ENCODE results near the gene TEX29. TPM values are rescaled to one million over a fixed set of nuclear protein-coding genes. Genes with fewer than 3 reads are reported as not detected.

TEX29 gene
- total RNA-seq, 1 donor from 2014 or later = not detected

GRCh38 chr13:111384441-111385182 is 64.2 kb downstream of the TEX29 start:
- intact Hi-C loops (cut with DNase I) = no loop called here
- ATAC-seq (ENCODE audit: poor library complexity) (no peak), DNase-seq (no peak)

- DNase-seq (no peak), ATAC-seq (ENCODE audit: poor library complexity) (no peak)
- intact Hi-C loops (cut with DNase I) = no loop called here
Measured at GRCh38 chr13:111385183-111385857, 64.9 kb downstream of the TEX29 start.

GRCh38 chr13:111387026-111387871 is 66.8 kb downstream of the TEX29 start:
- DNase-seq (no peak), ATAC-seq (ENCODE audit: poor library complexity) (no peak)
- intact Hi-C loops (cut with DNase I) = no loop called here

GRCh38 chr13:111387945-111388600 is 67.6 kb downstream of the TEX29 start:
- intact Hi-C loops (cut with DNase I) = no loop called here
- DNase-seq = no peak
- no peak for ATAC-seq (ENCODE audit: poor library complexity)

GRCh38 chr13:111388851-111389500 is 68.5 kb downstream of the TEX29 start:
- DNase-seq (no peak), ATAC-seq (ENCODE audit: poor library complexity) (no peak)
- intact Hi-C loops (cut with DNase I) = no loop called here

- ATAC-seq (ENCODE audit: poor library complexity) (no peak), DNase-seq (no peak)
- intact Hi-C loops (cut with DNase I) = no loop called here
Measured at GRCh38 chr13:111389621-111390521, 69.4 kb downstream of the TEX29 start.

GRCh38 chr13:111390522-111391270 is 70.3 kb downstream of the TEX29 start:
- ATAC-seq (ENCODE audit: poor library complexity) = no peak
- intact Hi-C loops (cut with DNase I) = no loop called here

GRCh38 chr13:111392486-111392885 is 72.0 kb downstream of the TEX29 start:
- DNase-seq (no peak), ATAC-seq (ENCODE audit: poor library complexity) (no peak)
- intact Hi-C loops (cut with DNase I) = no loop called here

More at GRCh38 chr13:111390522-111391270, 70.3 kb downstream of the TEX29 start:
- no peak for DNase-seq

- DNase-seq (no peak), ATAC-seq (ENCODE audit: poor library complexity) (no peak)
- intact Hi-C loops (cut with DNase I) = no loop called here
Measured at GRCh38 chr13:111393221-111393790, 72.9 kb downstream of the TEX29 start.

Other genes with a start within 250 kb of the TEX29 start
- 49.3 TPM for gene ARHGEF7, start 205.3 kb upstream of the TEX29 start, total RNA-seq